HepG2 (cell line): ENCODE data around the gene KSR1. TPM values are rescaled to one million over a fixed set of nuclear protein-coding genes. Genes with fewer than 3 reads are reported as not detected.

ENCODE experiments used
- ARID2 ChIP-seq: sonication (generic); formaldehyde crosslinking; IDR thresholded peaks from 2 replicates; pipeline ENCODE4 v1.8.1; 2022; ENCODE audit warnings: mild to moderate bottlenecking, missing genetic modification reagents, borderline replicate concordance
- DPF2 ChIP-seq: sonication (generic); formaldehyde crosslinking; IDR thresholded peaks from 2 replicates; pipeline ENCODE4 v1.4.0; 2020; ENCODE audit warnings: mild to moderate bottlenecking, low read depth, missing genetic modification reagents, borderline replicate concordance
- HNRNPK ChIP-seq: fragments of 200-400 bp; formaldehyde crosslinking; IDR thresholded peaks from 2 replicates; pipeline ENCODE4 v1.6.1; 2018; ENCODE audit warnings: low read length, low read depth, moderate library complexity, mild to moderate bottlenecking; ENCODE audit not compliant: poor library complexity, severe bottlenecking
- JUNB ChIP-seq: sonication (generic); formaldehyde crosslinking; IDR thresholded peaks from 2 replicates; pipeline ENCODE4 v1.8.0; 2022; ENCODE audit warnings: missing genetic modification reagents, mild to moderate bottlenecking, borderline replicate concordance
- KDM3A ChIP-seq: IDR thresholded peaks from 2 replicates; pipeline ENCODE4 v1.6.1; 2018; ENCODE audit warnings: low read depth, missing compliant biosample characterization
- KLF6 ChIP-seq: IDR thresholded peaks from 2 replicates; pipeline ENCODE4 v1.8.0; 2016; ENCODE audit warnings: missing biosample characterization, missing genetic modification reagents
- MTERF4 ChIP-seq: sonication (generic); formaldehyde crosslinking; IDR thresholded peaks from 2 replicates; pipeline ENCODE4 v1.8.0; 2023; ENCODE audit warnings: mild to moderate bottlenecking, missing genetic modification reagents
- POLR2AphosphoS5 ChIP-seq: IDR thresholded peaks from 2 replicates; pipeline ENCODE4 v1.6.1; 2012; ENCODE audit warnings: low read depth, low read length
- RARA ChIP-seq: IDR thresholded peaks from 2 replicates; pipeline ENCODE4 v1.6.1; 2016; ENCODE audit warnings: missing genetic modification reagents, missing compliant biosample characterization
- RARG ChIP-seq: sonication (generic); formaldehyde crosslinking; IDR thresholded peaks from 2 replicates; pipeline ENCODE4 v1.4.0; 2020; ENCODE audit warnings: low read depth, mild to moderate bottlenecking, missing genetic modification reagents
- REL ChIP-seq: sonication (generic); formaldehyde crosslinking; conservative IDR thresholded peaks from 2 replicates; pipeline ENCODE4 v1.8.0; 2022; ENCODE audit warnings: mild to moderate bottlenecking, missing genetic modification reagents, moderate library complexity
- REXO4 ChIP-seq: sonication (generic); formaldehyde crosslinking; IDR thresholded peaks from 2 replicates; pipeline ENCODE4 v1.8.0; 2022; ENCODE audit warnings: missing genetic modification reagents, mild to moderate bottlenecking, borderline replicate concordance
- SIX4 ChIP-seq: sonication (generic); formaldehyde crosslinking; IDR thresholded peaks from 2 replicates; pipeline ENCODE4 v1.4.0; 2020; ENCODE audit warnings: missing genetic modification reagents
- SNAPC2 ChIP-seq: sonication (generic); formaldehyde crosslinking; IDR thresholded peaks from 2 replicates; pipeline ENCODE4 v1.8.1; 2022; ENCODE audit warnings: mild to moderate bottlenecking, missing genetic modification reagents
- SOX6 ChIP-seq, 2 experiments: fragments of 450-650 bp in 1 of 2; sonication (generic) in 1 of 2; formaldehyde crosslinking in 1 of 2; IDR thresholded peaks; 2 replicates each; pipeline versions ENCODE4 v1.4.0 to v1.6.1; 2017 to 2020; ENCODE audit warnings: antibody characterized with exemption in 1 of 2, mild to moderate bottlenecking in 1 of 2, missing genetic modification reagents in 1 of 2
- TCF12 ChIP-seq, 2 experiments: fragments of 450-650 bp in 1 of 2; sonication (generic) in 1 of 2; formaldehyde crosslinking in 1 of 2; IDR thresholded peaks; 2 replicates each; pipeline versions ENCODE4 v1.6.1 to v1.8.0; 2017 to 2022; ENCODE audit warnings: antibody characterized with exemption in 1 of 2, mild to moderate bottlenecking in 1 of 2, missing genetic modification reagents in 1 of 2, moderate library complexity in 1 of 2
- TP53 ChIP-seq: sonication (generic); formaldehyde crosslinking; conservative IDR thresholded peaks from 2 replicates; pipeline ENCODE4 v1.4.0; 2020; ENCODE audit warnings: missing genetic modification reagents
- TRAFD1 ChIP-seq: sonication (generic); formaldehyde crosslinking; IDR thresholded peaks from 2 replicates; pipeline ENCODE4 v1.5.1; 2020; ENCODE audit warnings: missing genetic modification reagents, mild to moderate bottlenecking, borderline replicate concordance
- ZMYM4 ChIP-seq: sonication (generic); formaldehyde crosslinking; IDR thresholded peaks from 2 replicates; pipeline ENCODE4 v1.8.1; 2023; ENCODE audit warnings: mild to moderate bottlenecking, missing genetic modification reagents
- ZNF34 ChIP-seq: sonication (generic); formaldehyde crosslinking; IDR thresholded peaks from 2 replicates; pipeline ENCODE4 v1.4.0; 2020; ENCODE audit warnings: mild to moderate bottlenecking, missing genetic modification reagents, borderline replicate concordance
- ZNF549 ChIP-seq: sonication (generic); formaldehyde crosslinking; IDR thresholded peaks from 2 replicates; pipeline ENCODE4 v1.5.0; 2020; ENCODE audit warnings: missing genetic modification reagents
- ZNF777 ChIP-seq: sonication (generic); formaldehyde crosslinking; IDR thresholded peaks from 2 replicates; pipeline ENCODE4 v1.4.0; 2020; ENCODE audit warnings: missing genetic modification reagents
- polyA plus RNA-seq, 8 experiments: library from polyadenylated mRNA; depleted of rRNA in 3 of 8; stranded (reverse) in 7 of 8; unstranded in 1 of 8; fragments of >200 nt; fragmentation: Illumina TruSeq in 4 of 8; extraction: Trizol in 4 of 8; gene quantifications; 2 replicates each; pipeline versions ENCODE4 v1.2.1 to v1.2.3, GENCODE V29; 2011 to 2016; ENCODE audit warnings: low read depth in 4 of 8, missing spikeins in 1 of 8, mixed read lengths in 1 of 8; ENCODE audit not compliant: insufficient read depth in 1 of 8
- total RNA-seq, 5 experiments: library from RNA; depleted of rRNA; stranded (reverse); fragments of >200 nt; fragmentation: Illumina TruSeq; extraction: Trizol; gene quantifications; 2 replicates each; pipeline ENCODE4 v1.2.3, GENCODE V29; 2016; ENCODE audit warnings: low read depth in 1 of 5
- TF ChIP-seq, protein P1 (sequence below): sonication (generic); formaldehyde crosslinking; conservative IDR thresholded peaks from 2 replicates; pipeline ENCODE4 v1.4.0; 2020; ENCODE audit warnings: missing genetic modification reagents
- TF ChIP-seq, protein P2 (sequence below): sonication (generic); formaldehyde crosslinking; IDR thresholded peaks from 2 replicates; pipeline ENCODE4 v1.4.0; 2020; ENCODE audit warnings: missing genetic modification reagents

Gene KSR1
- total and polyA plus RNA-seq, 2 of the 13 experiments (the other 11 are each of a cell fraction or from before 2014, with no cell fraction given) = 10.1 to 16.6 TPM

DNA sequence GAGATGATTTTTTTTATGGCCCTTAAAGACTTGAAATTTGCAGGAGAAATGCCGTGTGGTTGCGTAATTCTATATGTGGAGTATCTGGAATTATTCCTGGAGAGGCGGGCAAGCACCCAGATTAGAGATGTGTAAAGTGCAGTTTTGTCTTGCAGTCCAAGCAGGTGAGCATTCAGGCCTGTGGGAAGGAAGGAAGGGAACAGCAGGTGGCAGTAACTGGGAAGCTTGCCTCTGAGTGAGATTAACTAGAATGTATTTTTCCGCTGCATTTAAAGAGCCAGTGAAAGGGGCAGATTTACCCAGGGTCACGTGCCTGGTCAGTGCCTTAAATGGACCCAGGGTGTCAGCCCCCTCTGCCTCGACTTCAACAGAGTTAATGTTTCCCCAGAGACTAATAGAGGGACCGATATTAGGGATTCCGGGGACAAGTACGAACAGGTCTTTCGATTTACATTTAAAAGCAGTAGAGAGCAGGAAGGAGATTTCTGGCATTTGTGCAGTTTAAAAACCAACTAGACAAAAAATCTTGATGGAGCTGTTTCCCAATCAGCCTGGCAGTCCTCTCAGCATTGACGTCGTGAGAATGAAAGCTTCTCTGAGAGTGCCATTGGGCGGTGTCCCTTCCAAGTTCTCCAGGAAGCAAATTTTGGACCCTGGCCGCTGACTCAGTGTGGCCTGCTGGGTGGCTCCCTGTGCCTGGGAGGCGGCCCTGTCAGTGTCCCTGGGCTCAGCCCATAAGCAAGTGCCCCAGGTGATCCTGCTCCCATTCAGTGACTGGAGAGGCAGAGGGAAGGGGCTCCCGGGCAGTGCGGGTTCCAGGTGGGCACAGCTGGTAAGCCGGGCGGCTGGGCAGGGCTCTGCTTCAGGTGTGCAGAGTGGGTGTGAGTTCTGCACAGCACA, 38.2 kb downstream of the KSR1 start (continued):
- TF ChIP-seq ZNF34 (no peak), TP53 (CRISPR knock-in tag) (no peak), SOX6 (IDR thresholded peaks at IDR 0.05) (no peak), SOX6 (CRISPR knock-in tag; IDR thresholded peaks at IDR 0.05) (peak; percentile 40; the same call in 1 of the 2 replicates), DPF2 (no peak), REXO4 (CRISPR knock-in tag) (no peak), RARG (CRISPR knock-in tag) (no peak), REL (CRISPR knock-in tag) (no peak), ZNF777 (CRISPR knock-in tag) (no peak), ARID2 (CRISPR knock-in tag) (0 out of 2 replicates have a peak, but pooled peaks have one; percentile 27), POLR2AphosphoS5 (peak; percentile 27; the same call in 1 of the 2 replicates), ZNF549 (CRISPR knock-in tag) (no peak), TRAFD1 (CRISPR knock-in tag) (no peak), SNAPC2 (CRISPR knock-in tag) (no peak; the same call in 1 of the 2 replicates), JUNB (CRISPR knock-in tag) (no peak), KLF6 (CRISPR knock-in tag) (peak; percentile 50; the same call in 1 of the 2 replicates), ZMYM4 (CRISPR knock-in tag) (peak; percentile 84), HNRNPK (no peak), RARA (CRISPR knock-in tag) (peak; percentile 11; the same call in 1 of the 2 replicates), KDM3A (CRISPR knock-in tag) (no peak), TCF12 (IDR thresholded peaks at IDR 0.05) (no peak), TCF12 (CRISPR knock-in tag; IDR thresholded peaks at IDR 0.05) (no peak), SIX4 (CRISPR knock-in tag) (no peak), MTERF4 (CRISPR knock-in tag) (no peak)
- TF ChIP-seq, protein P1, sequence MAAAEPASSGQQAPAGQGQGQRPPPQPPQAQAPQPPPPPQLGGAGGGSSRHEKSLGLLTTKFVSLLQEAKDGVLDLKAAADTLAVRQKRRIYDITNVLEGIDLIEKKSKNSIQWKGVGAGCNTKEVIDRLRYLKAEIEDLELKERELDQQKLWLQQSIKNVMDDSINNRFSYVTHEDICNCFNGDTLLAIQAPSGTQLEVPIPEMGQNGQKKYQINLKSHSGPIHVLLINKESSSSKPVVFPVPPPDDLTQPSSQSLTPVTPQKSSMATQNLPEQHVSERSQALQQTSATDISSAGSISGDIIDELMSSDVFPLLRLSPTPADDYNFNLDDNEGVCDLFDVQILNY (CRISPR knock-in tag) = no peak
- TF ChIP-seq, protein P2, sequence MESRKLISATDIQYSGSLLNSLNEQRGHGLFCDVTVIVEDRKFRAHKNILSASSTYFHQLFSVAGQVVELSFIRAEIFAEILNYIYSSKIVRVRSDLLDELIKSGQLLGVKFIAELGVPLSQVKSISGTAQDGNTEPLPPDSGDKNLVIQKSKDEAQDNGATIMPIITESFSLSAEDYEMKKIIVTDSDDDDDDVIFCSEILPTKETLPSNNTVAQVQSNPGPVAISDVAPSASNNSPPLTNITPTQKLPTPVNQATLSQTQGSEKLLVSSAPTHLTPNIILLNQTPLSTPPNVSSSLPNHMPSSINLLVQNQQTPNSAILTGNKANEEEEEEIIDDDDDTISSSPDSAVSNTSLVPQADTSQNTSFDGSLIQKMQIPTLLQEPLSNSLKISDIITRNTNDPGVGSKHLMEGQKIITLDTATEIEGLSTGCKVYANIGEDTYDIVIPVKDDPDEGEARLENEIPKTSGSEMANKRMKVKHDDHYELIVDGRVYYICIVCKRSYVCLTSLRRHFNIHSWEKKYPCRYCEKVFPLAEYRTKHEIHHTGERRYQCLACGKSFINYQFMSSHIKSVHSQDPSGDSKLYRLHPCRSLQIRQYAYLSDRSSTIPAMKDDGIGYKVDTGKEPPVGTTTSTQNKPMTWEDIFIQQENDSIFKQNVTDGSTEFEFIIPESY (CRISPR knock-in tag) = no peak
